ENCODE data around the gene ALDH1L1. TPM values are rescaled to one million over a fixed set of nuclear protein-coding genes. Genes with fewer than 3 reads are reported as not detected.

The ALDH1L1 gene
- total RNA-seq, 1 experiment from 2014 or later = 1.2 TPM

GRCh38 chr3:126155280-126155640, 25.1 kb downstream of the ALDH1L1 start:
- no peaks in the 10 kb centered on the region for H3K4me1 Mint-ChIP-seq

DNA sequence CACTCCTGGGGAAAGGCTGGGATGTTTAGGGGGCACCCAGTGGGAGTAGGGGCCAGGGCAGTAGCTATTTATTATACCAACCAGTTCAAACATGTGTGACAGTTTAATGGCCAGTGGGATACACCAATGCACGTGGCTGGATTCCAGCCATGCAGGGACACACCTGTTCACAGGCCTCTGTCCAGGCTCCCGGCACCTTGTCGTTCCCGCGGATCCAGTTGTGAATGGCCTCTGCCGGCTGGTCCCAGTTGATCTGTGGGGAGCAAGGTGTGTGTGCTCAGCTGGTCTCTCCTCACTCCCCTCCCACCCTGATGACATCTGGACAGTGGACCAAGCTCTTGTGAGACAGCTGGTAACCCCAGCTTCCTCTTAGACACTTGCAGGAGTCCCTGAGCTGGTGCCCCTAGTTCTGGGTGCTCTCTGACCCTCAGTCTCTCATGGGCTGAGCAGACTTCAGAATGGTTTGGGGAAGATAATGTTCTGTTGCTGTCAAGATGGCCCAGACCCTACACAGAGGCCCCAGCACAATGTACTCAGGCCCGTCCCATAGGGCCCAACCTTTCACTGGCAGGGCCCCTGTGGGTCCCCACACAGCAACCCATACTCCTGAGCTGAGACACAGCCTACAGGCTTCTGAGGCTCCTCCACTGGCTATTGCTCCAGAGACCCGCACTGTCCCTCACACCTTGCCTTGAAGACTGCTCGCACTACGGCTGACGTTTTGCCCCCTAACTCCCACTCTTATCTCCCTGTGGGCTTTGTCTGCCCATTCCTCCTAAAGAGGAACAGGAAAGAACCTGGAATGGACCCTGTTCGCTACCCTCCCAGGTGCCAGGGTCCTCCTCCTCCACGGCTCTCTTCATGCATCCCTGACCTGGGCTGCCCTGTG, 25.8 kb downstream of the ALDH1L1 start:
- no peak overlapping the region for H3K27ac Mint-ChIP-seq
- CTCF ChIA-PET = interaction anchor here (1.5 kb wide), 1 partner anchor 21 kb away, joined by 3 read pairs; no protein-coding TSS in a partner anchor
- H3K27me3 Mint-ChIP-seq (ENCODE audit: low read depth) = no peaks in the 10 kb centered on the region; the same call in 1 of the 2 replicates
- no peak for ATAC-seq
- H3K9me3 Mint-ChIP-seq = peaks cover 8% of the 10 kb centered on the region; the same call in 1 of the 2 replicates
- DNase-seq (ENCODE audit: low spot score) = no peak
- POLR2A ChIA-PET = no interaction called here
- H3K4me1 Mint-ChIP-seq = no peaks in the 10 kb centered on the region
- no peak overlapping the region for H3K4me3 Mint-ChIP-seq
- H3K36me3 Mint-ChIP-seq = peaks cover 2% of the 10 kb centered on the region; the same call in 1 of the 2 replicates
- TF ChIP-seq FOXK1 (CRISPR knock-in tag; IDR thresholded peaks at IDR 0.05) (no peak), HMGA2 (CRISPR knock-in tag; IDR thresholded peaks at IDR 0.05) (no peak), ZNF121 (CRISPR knock-in tag; IDR thresholded peaks at IDR 0.05) (no peak), FOXJ3 (CRISPR knock-in tag; IDR thresholded peaks at IDR 0.05; ENCODE audit: borderline replicate concordance) (no peak), E2F5 (CRISPR knock-in tag; IDR thresholded peaks at IDR 0.05) (no peak), NR1H2 (CRISPR knock-in tag; IDR thresholded peaks at IDR 0.05) (no peak)

More at GRCh38 chr3:126155280-126155640, 25.1 kb downstream of the ALDH1L1 start:
- Mint-ChIP-seq H3K36me3 (peaks cover 2% of the 10 kb centered on the region; the same call in 1 of the 2 replicates), H3K27me3 (ENCODE audit: low read depth) (no peaks in the 10 kb centered on the region; the same call in 1 of the 2 replicates), H3K4me3 (no peak overlapping the region), H3K9me3 (peaks cover 8% of the 10 kb centered on the region; the same call in 1 of the 2 replicates), H3K27ac (no peak overlapping the region)
- DNase-seq (ENCODE audit: low spot score) (no peak), ATAC-seq (no peak)
- ChIA-PET POLR2A (no interaction called here), CTCF (interaction anchor here (1.5 kb wide), 1 partner anchor 22 kb away, joined by 3 read pairs; no protein-coding TSS in a partner anchor)
- TF ChIP-seq IRF2 (CRISPR knock-in tag; IDR thresholded peaks at IDR 0.05; ENCODE audit: borderline replicate concordance, low read depth) = no peak
- TF ChIP-seq NFE2L1 (CRISPR knock-in tag; IDR thresholded peaks at IDR 0.05) = no peak

DNA sequence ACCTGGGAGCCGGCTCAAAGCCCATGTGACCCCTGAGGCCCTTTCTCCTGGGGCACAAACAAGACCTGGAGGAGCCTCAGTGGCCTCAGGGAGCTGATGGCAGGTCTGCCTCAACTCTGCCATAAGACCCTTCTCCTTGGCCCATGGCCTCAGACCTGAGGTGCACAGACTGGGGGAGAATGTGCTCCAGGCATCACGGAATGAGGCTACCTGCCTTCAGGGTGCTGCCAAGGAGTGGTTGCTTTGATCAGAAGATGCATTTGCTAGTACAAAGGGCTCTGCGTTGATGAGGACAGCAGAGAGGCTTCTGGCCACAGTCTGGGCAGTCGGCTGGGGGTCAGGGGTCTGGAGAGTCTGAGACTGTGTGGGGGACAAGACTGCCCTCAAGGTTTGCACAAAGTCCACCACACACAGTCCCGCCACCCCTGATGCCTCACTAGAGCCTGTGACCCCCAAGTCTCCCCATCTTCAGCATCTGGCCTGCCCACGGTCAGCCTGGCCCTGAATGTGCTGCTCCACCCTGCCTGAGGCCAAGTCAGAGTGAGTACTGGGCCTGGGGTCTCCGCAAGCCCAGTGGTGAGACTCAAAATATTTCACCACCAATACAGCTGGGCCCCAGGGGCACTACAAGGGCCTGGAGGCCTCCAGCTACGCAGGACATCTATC, 26.6 kb downstream of the ALDH1L1 start:
- peaks cover 8% of the 10 kb centered on the region; the same call in 1 of the 2 replicates for H3K9me3 Mint-ChIP-seq
- POLR2A ChIA-PET = no interaction called here
- no peak overlapping the region for H3K27ac Mint-ChIP-seq
- ATAC-seq (no peak), DNase-seq (ENCODE audit: low spot score) (no peak)
- H3K27me3 Mint-ChIP-seq (ENCODE audit: low read depth) = no peaks in the 10 kb centered on the region; the same call in 1 of the 2 replicates
- TF ChIP-seq NR3C1 (CRISPR knock-in tag; conservative IDR thresholded peaks at IDR 0.05; ENCODE audit: low read depth) = no peak
- TF ChIP-seq NR2C2 (CRISPR knock-in tag; IDR thresholded peaks at IDR 0.05) = no peak
- TF ChIP-seq, protein P1, sequence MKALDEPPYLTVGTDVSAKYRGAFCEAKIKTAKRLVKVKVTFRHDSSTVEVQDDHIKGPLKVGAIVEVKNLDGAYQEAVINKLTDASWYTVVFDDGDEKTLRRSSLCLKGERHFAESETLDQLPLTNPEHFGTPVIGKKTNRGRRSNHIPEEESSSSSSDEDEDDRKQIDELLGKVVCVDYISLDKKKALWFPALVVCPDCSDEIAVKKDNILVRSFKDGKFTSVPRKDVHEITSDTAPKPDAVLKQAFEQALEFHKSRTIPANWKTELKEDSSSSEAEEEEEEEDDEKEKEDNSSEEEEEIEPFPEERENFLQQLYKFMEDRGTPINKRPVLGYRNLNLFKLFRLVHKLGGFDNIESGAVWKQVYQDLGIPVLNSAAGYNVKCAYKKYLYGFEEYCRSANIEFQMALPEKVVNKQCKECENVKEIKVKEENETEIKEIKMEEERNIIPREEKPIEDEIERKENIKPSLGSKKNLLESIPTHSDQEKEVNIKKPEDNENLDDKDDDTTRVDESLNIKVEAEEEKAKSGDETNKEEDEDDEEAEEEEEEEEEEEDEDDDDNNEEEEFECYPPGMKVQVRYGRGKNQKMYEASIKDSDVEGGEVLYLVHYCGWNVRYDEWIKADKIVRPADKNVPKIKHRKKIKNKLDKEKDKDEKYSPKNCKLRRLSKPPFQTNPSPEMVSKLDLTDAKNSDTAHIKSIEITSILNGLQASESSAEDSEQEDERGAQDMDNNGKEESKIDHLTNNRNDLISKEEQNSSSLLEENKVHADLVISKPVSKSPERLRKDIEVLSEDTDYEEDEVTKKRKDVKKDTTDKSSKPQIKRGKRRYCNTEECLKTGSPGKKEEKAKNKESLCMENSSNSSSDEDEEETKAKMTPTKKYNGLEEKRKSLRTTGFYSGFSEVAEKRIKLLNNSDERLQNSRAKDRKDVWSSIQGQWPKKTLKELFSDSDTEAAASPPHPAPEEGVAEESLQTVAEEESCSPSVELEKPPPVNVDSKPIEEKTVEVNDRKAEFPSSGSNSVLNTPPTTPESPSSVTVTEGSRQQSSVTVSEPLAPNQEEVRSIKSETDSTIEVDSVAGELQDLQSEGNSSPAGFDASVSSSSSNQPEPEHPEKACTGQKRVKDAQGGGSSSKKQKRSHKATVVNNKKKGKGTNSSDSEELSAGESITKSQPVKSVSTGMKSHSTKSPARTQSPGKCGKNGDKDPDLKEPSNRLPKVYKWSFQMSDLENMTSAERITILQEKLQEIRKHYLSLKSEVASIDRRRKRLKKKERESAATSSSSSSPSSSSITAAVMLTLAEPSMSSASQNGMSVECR (CRISPR knock-in tag; IDR thresholded peaks at IDR 0.05; ENCODE audit: borderline replicate concordance) = no peak
- TF ChIP-seq, protein P2, sequence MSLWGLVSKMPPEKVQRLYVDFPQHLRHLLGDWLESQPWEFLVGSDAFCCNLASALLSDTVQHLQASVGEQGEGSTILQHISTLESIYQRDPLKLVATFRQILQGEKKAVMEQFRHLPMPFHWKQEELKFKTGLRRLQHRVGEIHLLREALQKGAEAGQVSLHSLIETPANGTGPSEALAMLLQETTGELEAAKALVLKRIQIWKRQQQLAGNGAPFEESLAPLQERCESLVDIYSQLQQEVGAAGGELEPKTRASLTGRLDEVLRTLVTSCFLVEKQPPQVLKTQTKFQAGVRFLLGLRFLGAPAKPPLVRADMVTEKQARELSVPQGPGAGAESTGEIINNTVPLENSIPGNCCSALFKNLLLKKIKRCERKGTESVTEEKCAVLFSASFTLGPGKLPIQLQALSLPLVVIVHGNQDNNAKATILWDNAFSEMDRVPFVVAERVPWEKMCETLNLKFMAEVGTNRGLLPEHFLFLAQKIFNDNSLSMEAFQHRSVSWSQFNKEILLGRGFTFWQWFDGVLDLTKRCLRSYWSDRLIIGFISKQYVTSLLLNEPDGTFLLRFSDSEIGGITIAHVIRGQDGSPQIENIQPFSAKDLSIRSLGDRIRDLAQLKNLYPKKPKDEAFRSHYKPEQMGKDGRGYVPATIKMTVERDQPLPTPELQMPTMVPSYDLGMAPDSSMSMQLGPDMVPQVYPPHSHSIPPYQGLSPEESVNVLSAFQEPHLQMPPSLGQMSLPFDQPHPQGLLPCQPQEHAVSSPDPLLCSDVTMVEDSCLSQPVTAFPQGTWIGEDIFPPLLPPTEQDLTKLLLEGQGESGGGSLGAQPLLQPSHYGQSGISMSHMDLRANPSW (CRISPR knock-in tag; conservative IDR thresholded peaks at IDR 0.05; ENCODE audit: low read depth) = no peak
- no peak for TF ChIP-seq ZNF416 (CRISPR knock-in tag; IDR thresholded peaks at IDR 0.05)
- no peak for TF ChIP-seq ELF4 (CRISPR knock-in tag; IDR thresholded peaks at IDR 0.05; ENCODE audit: low read depth)
- no peaks in the 10 kb centered on the region for H3K4me1 Mint-ChIP-seq
- CTCF ChIA-PET = interaction anchor here (1.5 kb wide), 1 partner anchor 20 kb away, joined by 3 read pairs; no protein-coding TSS in a partner anchor
- H3K4me3 Mint-ChIP-seq = no peak overlapping the region
- peaks cover 2% of the 10 kb centered on the region; the same call in 1 of the 2 replicates for H3K36me3 Mint-ChIP-seq
